GM15510 (cell line): ENCODE measurements around the gene HOXD12.

Source experiments
- POLR2A ChIP-seq: IDR thresholded peaks from 3 replicates; pipeline ENCODE4 v1.6.1; 2011; ENCODE audit warnings: borderline replicate concordance; ENCODE audit not compliant: insufficient read length; ENCODE audit errors: extremely low read depth

The HOXD12 gene

DNA sequence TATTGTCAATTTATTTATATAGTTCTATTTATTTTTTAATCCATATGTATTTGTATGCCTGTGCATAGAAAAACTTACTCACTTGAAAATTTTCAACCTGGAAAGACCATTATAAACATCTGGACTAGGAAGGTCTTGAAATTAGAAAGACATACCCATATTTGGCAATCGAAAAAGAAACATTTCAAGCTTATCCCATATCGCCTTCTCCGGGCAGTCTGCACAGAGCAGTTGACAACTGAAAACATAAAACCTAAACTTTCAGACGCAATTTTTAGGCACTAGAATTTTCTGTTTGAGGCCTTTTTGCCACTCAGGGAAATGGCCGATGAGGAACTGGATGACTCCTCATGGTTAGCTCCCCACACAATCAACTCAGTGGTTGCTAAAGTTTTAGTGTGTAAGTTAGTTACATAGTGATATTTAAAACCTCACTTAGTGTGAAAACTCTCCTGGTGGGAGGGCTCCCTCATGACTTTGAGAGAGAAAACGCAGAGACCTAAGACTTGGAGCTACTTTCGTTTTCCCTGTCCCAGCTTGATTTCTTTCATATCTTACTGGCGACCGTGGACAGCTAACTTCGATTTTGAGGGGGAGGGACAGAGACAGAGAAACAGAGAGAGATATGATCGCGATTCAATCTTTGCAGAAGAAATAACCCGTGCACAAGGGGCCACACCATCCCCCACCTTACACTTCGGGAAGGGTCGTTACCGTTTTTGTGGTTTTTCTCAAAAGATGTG, 3.2 kb upstream of the HOXD12 start:
- no peak for TF ChIP-seq POLR2A

DNA sequence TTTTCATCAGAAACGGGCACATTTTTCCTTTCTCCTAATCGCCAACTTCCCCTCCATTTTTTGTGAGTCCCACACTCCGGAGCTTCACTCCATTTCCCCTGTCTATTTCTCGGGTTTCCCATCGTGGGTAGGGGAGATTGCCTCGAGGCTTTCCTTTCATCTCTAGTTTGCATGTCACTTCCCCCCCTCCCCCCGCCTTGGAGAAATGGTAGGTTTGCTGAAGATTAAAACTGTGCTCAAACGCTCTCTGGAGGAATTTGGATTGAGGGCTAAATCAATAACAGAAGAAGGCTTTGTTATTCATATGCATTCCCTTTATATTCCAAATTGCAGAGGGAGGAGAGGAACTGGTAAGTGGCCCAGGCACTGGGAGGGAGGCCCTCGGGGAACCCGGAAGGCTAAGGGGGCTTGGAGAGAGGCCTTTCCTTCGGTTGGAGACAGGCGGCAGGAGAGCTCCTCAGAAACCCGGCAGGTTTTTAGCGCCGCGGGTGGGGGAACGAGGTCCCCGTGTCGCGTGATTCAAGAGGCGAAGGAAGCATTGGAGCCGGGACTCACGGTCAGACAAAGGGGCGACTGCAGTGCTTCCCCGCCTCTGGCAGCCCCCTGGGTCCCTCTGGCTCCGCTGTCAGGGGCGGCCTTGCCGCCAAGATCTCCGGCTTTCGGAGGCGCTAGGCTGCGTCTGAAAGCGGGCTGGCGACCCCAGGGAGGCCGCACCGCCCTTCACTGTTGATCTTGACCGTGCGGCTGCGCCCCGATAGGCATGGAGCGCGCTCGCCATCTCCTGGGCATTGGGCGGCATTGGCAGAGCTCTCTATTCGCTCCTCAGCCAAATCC, 2.4 kb upstream of the HOXD12 start:
- no peak for TF ChIP-seq POLR2A

DNA sequence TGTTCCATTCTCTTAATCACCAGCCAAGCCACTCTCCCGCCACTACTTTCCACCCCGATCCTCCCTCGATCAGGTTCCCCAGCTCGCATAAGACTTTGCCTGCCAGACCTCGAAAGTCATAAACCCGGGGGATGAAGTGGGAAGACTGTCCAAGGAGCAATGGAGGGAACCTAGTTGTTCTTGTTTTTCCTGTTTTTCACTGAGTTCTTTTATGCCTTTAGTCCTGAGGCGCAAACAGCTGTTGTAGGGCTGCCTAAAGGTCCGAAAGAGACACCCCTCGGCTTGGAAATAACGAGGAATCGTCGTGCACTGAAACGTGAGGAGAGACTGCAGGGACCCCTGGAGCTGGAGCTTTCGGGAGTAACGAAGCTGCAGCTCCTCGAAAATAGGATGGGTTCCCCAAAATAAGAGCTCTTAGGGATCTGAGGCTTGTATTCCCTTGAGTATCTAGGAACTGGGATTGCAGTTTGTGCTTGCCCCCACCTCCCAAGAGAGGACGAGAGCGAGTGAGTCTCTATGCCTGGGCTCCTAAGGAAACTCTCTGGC, 1.7 kb upstream of the HOXD12 start:
- no peak for TF ChIP-seq POLR2A

DNA sequence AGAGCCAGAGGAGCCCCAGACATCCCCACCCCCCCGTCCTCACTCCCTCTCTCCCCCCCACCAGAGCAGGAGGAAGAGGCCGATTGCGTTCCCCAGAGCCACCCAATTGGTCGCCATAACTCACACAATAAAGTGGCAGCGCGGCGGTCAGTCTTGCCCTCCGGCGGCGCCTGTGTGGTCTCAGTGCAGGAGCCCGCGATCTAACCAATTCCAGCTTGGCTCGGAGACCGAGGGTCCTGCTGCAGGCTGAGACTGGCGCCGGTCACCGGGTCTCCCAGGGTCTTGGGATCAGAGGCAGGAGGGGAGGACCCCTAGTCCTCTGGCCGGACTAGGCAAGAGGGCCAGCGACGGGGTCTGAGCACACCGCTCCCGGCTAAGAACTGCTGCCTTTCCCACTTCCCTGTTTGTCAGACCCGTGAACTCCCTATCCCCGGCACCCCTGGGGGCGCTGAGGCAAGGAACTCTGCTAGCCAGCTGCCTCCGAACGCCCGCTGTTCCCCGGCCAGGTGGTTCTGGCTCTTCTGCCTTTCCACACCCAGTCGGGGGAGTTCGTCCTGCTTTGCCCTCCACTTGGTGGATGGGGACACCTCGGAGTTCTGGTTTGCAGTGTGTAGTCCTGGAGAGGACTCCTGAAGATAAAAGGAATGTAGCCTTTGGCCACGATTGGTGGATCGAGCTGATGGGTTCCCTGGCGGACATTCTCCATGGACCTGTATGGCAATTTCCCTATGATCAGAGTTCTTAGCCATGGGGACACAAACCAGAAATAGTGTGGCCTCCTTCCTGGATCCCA, 1.0 kb upstream of the HOXD12 start:
- TF ChIP-seq POLR2A, result no peak

DNA sequence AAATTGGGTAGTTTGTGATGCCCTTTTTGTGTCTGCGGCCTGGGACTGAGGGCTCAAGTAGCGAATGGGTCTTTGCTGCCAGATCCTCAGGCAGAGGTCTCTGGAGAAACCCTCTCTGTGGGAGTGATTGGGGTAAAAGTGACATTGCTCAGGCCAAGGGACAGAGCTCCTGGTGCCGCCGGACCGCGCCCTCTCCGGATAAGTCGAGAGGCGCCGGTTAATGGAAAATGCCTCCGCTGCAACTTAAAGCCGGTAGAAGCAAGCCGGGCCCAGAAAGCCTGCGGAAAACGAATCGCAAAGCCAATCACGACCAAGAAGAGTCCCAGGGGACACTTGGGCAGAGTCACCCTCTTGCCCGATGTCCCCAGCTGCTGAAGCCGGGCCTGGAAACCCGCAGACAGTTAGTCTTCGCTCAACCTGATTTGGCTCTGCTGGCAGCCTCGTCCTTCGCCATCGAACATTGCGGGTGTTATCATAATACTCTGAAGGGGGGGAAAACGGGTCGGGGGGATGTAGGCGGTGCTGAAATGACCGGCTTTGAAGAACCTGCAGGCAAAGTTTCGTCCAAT, 352 bp upstream of the HOXD12 start:
- no peak for TF ChIP-seq POLR2A

DNA sequence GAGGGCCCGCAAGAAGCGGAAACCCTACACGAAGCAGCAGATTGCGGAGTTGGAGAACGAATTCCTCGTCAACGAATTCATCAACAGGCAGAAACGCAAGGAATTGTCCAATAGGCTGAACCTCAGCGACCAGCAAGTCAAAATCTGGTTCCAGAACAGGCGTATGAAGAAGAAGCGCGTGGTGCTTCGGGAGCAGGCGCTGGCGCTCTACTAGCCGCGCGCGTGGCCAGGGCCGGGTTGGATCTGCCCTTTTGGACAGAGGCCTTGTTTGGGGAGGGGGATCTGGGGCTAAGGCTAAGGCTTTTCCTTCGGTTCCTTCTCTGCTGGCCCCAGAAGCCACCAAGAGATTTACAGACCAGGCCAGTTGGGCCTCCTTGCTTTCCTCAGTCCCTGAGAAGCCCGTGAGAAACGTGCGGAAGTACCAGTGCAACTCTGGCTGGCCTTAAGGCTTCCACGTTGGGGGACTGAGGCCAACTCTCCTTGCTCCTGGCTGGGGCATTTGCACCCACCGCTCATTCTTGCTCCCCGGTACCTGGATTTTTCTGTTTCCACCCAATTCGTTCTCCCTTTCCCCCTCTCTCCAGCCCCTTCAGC, 1.0 kb downstream of the HOXD12 start:
- no peak for TF ChIP-seq POLR2A

DNA sequence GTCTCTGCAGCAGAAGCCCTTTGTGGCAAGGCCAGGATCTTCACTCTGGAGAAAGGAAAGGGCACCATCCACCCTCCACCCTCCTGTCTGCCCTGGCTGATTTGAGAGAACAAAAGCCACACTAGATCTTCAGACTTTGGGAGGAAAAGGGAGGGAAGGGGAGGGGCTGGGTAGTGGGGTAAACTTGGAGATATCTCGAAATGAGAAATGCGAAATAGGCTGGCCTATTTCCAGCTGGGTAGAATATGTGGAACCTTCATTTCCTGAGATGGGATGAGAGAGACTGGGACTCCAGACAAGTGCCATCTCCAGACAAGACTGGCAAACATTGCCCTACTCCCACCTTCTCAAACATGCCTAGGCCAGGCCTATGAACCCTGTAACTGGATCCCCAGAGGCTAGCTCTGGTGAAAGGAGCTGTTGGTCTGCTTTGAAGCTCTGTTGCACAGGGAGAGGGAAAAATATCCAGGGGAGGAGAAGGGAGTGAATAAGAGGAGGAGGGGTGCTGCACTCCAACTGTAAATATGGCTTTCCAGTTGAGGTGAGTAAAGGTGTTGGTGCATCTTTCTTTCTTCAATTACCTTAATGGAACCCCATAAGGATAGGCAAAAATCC, 1.7 kb downstream of the HOXD12 start:
- no peak for TF ChIP-seq POLR2A

DNA sequence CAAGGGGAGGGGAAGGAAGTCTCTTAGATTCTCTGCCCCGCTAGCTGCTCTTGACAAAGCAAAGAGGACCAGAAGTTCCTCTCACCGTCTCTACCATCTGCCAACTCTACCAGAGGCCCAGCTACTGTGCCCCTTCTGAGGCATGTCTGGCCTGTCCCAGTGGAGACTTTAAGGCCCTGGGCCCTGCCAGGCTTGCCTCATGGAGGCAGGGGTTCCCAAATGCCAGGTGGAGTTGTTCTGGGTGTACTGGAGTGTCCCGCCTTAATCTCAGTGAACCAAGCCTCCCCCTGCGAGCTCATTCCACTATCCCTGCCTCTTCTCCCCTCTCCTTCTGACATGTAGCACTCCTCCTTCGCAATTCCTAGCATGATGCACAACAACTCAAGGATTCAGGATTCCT, 2.2 kb downstream of the HOXD12 start:
- TF ChIP-seq POLR2A, result no peak

DNA sequence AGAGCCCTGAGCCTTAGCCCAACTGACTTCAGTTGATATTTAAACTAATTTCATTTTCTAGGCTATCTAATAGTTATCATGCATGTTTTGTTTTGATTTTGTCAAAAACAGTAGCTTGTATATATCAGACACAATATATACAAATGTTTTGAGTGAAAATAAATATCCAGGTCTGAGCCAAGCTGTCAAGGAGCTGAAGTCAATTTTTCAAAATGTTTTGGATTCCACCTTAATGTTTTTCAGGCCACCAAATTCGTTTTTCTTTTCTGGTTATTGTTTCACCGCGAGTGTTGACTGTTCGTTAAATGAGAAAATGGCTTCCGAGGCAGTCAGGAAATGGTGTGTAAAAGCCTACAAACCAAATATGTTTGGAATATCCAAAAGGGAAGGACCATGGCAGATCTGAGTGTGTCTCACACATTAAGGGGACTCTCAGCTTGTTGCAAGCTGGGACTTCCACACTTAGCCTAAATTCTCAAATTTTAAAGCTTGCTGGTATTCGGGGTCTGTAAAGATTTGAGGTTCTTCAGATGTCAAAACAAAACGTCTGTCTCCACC, 2.8 kb downstream of the HOXD12 start:
- no peak for TF ChIP-seq POLR2A

DNA sequence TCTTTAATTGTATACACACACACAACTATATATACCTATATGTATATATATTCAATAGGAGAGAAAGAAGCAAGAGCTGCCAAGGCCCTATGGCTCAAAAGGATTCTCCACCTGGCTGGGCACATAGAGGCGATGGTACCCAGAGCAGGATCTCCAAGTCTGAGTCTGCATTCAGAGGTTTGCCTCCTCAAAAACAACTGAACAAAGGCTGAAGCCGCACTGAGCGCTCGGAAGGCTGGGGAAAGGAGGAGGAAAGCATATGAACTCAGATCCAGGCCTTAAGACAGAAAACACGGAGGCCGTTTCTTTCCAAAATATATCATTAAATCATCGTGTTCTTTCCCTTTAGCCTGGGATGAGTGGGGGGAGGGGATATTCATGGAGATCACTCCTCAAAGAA, 3.6 kb downstream of the HOXD12 start:
- no peak for TF ChIP-seq POLR2A

DNA sequence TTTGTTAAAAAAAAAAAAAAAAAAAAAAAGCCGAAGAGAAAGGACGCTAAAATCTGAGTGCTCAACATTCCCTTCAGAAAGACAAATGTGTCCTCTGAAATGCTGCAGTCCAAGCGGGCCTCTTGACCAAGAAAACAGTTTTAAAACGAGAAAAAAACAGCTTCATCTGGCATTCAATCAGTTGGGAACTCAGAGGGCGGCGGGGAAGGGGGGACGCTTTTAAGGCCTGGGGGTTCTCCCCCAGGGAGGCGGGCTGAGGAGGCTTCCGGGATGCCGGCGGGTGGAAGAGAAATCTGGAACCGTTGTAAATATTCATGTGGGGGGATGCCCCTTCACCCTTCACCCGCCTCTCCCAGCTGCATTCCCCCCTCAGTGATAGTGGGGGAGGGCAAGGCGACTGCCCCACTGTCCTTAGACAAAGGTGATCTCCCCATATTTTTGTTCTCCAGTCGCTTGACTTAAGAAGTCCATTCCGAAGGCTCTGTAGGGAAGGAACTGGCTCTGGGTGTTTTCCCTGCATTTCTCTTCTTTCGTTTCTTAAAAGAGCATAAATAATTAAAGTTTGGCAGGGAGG, 4.2 kb downstream of the HOXD12 start:
- TF ChIP-seq POLR2A, result no peak

DNA sequence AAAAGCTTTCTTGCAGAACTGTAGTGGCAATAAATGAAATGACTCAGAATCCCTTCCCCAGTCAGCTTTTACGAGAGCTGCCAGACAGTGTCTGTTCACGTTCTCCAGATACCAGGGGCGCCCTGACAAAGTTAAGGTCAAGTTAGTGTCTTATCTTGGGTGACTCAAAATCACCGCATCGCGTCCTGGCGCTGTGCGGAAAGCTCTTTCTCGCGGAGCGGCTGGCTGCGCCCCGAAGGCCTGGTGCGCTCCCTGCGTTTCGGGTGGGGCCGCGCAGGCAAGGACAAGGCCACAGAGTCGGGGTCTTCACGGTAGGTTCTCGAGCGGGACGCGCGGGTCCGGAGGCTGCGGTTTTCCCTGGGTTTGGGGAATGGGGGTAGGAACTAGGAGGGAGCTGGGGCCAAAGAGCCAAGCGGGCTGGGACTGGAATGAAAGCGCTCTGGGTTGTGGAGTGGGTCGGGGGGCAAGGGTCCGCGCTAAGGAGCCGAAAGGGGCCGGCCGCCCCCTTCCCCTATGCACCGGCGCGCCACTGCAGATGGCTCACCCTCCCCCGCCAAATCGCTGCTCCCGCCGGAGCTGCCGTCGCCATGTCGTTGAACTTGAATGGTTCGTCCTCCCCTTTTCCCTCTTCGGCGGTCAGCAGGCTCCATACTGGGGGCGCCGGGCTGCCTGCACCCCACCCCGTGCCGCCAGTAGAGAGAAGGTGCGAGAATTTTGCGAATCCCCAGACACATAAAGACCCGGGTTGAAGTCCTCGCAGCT, 4.9 kb downstream of the HOXD12 start:
- no peak for TF ChIP-seq POLR2A
